Neural progenitor cell (in vitro differentiated cells): ENCODE data around the gene FRMD5. TPM values are rescaled to one million over a fixed set of nuclear protein-coding genes. Genes with fewer than 3 reads are reported as not detected.
A peak's percentile ranks its signal among the peaks of the same experiment; 100 is the strongest.

ENCODE experiments used
- DNase-seq: peaks from one replicate; pipeline ENCODE4 v3.0.0-alpha.2; 2016; ENCODE audit warnings: low spot score
- H2AFZ ChIP-seq: fragments of 200-600 bp; sonication (generic); replicated peaks from 2 replicates; pipeline ENCODE4 v1.6.1; 2016; ENCODE audit warnings: antibody characterized with exemption
- H3F3A ChIP-seq: fragments of 200-600 bp; sonication (generic); 2 replicates; pipeline ENCODE4 v1.6.1; 2016; ENCODE audit warnings: antibody characterized with exemption, low read depth
- H3K27ac ChIP-seq: fragments of 200-600 bp; sonication (generic); 2 replicates; pipeline ENCODE4 v1.5.1; 2016; ENCODE audit warnings: mild to moderate bottlenecking
- H3K27me3 ChIP-seq: fragments of 200-600 bp; sonication (generic); 2 replicates; pipeline ENCODE4 v1.6.1; 2016; ENCODE audit warnings: mild to moderate bottlenecking, moderate library complexity
- H3K36me3 ChIP-seq: fragments of 200-600 bp; sonication (generic); 2 replicates; pipeline ENCODE4 v1.5.1; 2016
- H3K4me1 ChIP-seq: fragments of 200-600 bp; sonication (generic); 2 replicates; pipeline ENCODE4 v1.6.1; 2016; ENCODE audit warnings: mixed run types
- H3K4me2 ChIP-seq: fragments of 200-600 bp; sonication (generic); 2 replicates; pipeline ENCODE4 v1.6.1; 2016
- H3K4me3 ChIP-seq: fragments of 200-600 bp; sonication (generic); 2 replicates; pipeline ENCODE4 v1.5.1; 2016
- H3K79me2 ChIP-seq: fragments of 200-600 bp; sonication (generic); 2 replicates; pipeline ENCODE4 v1.6.1; 2016; ENCODE audit warnings: low read depth
- H3K9ac ChIP-seq: fragments of 200-600 bp; sonication (generic); 2 replicates; pipeline ENCODE4 v1.6.1; 2016
- H3K9me3 ChIP-seq: fragments of 200-600 bp; sonication (generic); 2 replicates; pipeline ENCODE4 v1.5.1; 2016; ENCODE audit warnings: low read depth
- H4K20me1 ChIP-seq: fragments of 200-600 bp; sonication (generic); 2 replicates; pipeline ENCODE4 v1.6.1; 2016; ENCODE audit warnings: low read depth
- H3K27ac Mint-ChIP-seq: 3 replicates; pipeline ENCODE4 v1.8.0; 2021; ENCODE audit warnings: mixed read lengths
- H3K27me3 Mint-ChIP-seq: 2 replicates; pipeline ENCODE4 v1.8.0; 2022; ENCODE audit warnings: low read depth, mild to moderate bottlenecking, inconsistent platforms, moderate library complexity, mixed read lengths; ENCODE audit not compliant: insufficient read depth
- H3K36me3 Mint-ChIP-seq: 3 replicates; pipeline ENCODE4 v1.8.0; 2021; ENCODE audit warnings: mixed read lengths
- H3K4me1 Mint-ChIP-seq: 3 replicates; pipeline ENCODE4 v1.8.0; 2021; ENCODE audit warnings: mixed read lengths
- H3K4me3 Mint-ChIP-seq: 3 replicates; pipeline ENCODE4 v1.8.0; 2021; ENCODE audit warnings: mild to moderate bottlenecking, moderate library complexity, mixed read lengths
- H3K9me3 Mint-ChIP-seq: 3 replicates; pipeline ENCODE4 v1.8.0; 2020; ENCODE audit warnings: mixed read lengths
- CTCF ChIP-seq: fragments of 200-600 bp; sonication (generic); IDR thresholded peaks from 2 replicates; pipeline ENCODE4 v1.5.1; 2017; ENCODE audit warnings: antibody characterized with exemption, mild to moderate bottlenecking
- EZH2 ChIP-seq: fragments of 200-600 bp; sonication (generic); IDR thresholded peaks from 2 replicates; pipeline ENCODE4 v1.6.1; 2017; ENCODE audit warnings: antibody characterized with exemption, mild to moderate bottlenecking, moderate library complexity
- EZH2phosphoT487 ChIP-seq: fragments of 200-600 bp; sonication (generic); IDR thresholded peaks from 2 replicates; pipeline ENCODE4 v1.6.1; 2017; ENCODE audit warnings: antibody characterized with exemption
- total RNA-seq: library from RNA; depleted of rRNA; stranded (reverse); fragments of >200 nt; gene quantifications from 2 replicates; pipeline ENCODE4 v1.2.3, GENCODE V29; 2015; ENCODE audit warnings: low replicate concordance

The FRMD5 gene
- 10.1 and 10.5 TPM in 2 replicates for total RNA-seq

GRCh38 chr15:44195151-44195740 is at the start of gene FRMD5:
Gene FRMD5, minus strand, starts transcription at chr15:44195271.
- Mint-ChIP-seq H3K27ac (peak within 1 kb of the TSS; percentile 86), H3K27me3 (peaks cover 26% of the 10 kb centered on the region), H3K9me3 (no peaks in the 10 kb centered on the region), H3K36me3 (no peaks in the 10 kb centered on the region), H3K4me1 (peaks cover 23% of the 10 kb centered on the region), H3K4me3 (peak within 1 kb of the TSS; percentile 97)
- no peak within 1 kb of the TSS for H3K9ac ChIP-seq
- H3K4me2 ChIP-seq, result peak within 1 kb of the TSS; percentile 89
- H4K20me1 ChIP-seq, result peaks cover 16% of the 10 kb centered on the region
- DNase-seq, result peak; percentile 98
- H3K27me3 ChIP-seq, result peaks cover 22% of the 10 kb centered on the region
- no peak within 1 kb of the TSS for H3K27ac ChIP-seq
- H2AFZ ChIP-seq, result peak within 1 kb of the TSS; percentile 96
- H3K9me3 ChIP-seq, result no peaks in the 10 kb centered on the region
- H3K36me3 ChIP-seq, result no peaks in the 10 kb centered on the region
- H3K4me3 ChIP-seq, result peak within 1 kb of the TSS; percentile 77
- peaks cover 7% of the 10 kb centered on the region for H3K4me1 ChIP-seq
- H3F3A ChIP-seq, result peaks cover 20% of the 10 kb centered on the region
- no peak for TF ChIP-seq EZH2
- TF ChIP-seq CTCF, result peak; percentile 43
- peaks cover 10% of the 10 kb centered on the region for H3K79me2 ChIP-seq

DNA sequence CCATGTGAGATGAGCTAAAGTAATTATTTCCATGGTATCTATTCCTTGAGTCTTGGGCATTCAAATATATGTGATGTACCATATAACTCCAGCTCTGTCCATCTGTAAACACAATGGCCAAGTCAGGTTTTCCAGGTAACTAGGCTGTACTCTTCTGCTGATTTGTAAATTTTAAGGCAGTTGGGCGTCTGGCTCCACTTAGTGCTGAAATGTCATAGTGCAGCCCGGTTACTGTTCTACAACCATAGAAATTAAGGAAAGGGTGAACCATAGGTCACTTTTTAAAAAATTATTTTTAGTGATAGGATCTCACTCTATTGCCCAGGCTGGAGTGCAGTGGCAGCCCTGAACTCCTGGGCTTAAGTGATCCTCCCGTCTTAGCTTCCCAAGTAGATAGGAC is 48.8 kb upstream of the FRMD5 start:
- no peak for DNase-seq
- no peaks in the 10 kb centered on the region for H3K9me3 ChIP-seq
- no peaks in the 10 kb centered on the region for H3F3A ChIP-seq
- no peaks in the 10 kb centered on the region for H3K4me1 ChIP-seq
- H3K27ac Mint-ChIP-seq, result no peak overlapping the region
- H3K27me3 Mint-ChIP-seq, result peaks cover 3% of the 10 kb centered on the region
- H4K20me1 ChIP-seq, result no peaks in the 10 kb centered on the region
- H3K27ac ChIP-seq, result no peak overlapping the region
- H3K9me3 Mint-ChIP-seq, result no peaks in the 10 kb centered on the region
- TF ChIP-seq EZH2phosphoT487, result no peak
- peak; percentile 25 for TF ChIP-seq CTCF
- H3K4me3 ChIP-seq, result no peak overlapping the region
- H3K4me3 Mint-ChIP-seq, result no peak overlapping the region
- no peaks in the 10 kb centered on the region for H3K36me3 ChIP-seq
- H3K36me3 Mint-ChIP-seq, result no peaks in the 10 kb centered on the region
- no peak overlapping the region for H3K9ac ChIP-seq
- H3K79me2 ChIP-seq, result no peaks in the 10 kb centered on the region
- H3K27me3 ChIP-seq, result no peaks in the 10 kb centered on the region
- H2AFZ ChIP-seq, result no peak overlapping the region
- H3K4me1 Mint-ChIP-seq, result no peaks in the 10 kb centered on the region
- no peak overlapping the region for H3K4me2 ChIP-seq

- Histone ChIP-seq H4K20me1 (no peaks in the 10 kb centered on the region), H3K4me2 (no peak overlapping the region), H3K27me3 (no peaks in the 10 kb centered on the region), H3K79me2 (no peaks in the 10 kb centered on the region), H3F3A (no peaks in the 10 kb centered on the region), H3K4me3 (no peak overlapping the region), H3K36me3 (no peaks in the 10 kb centered on the region), H3K27ac (no peak overlapping the region), H3K9ac (no peak overlapping the region), H3K4me1 (no peaks in the 10 kb centered on the region), H2AFZ (no peak overlapping the region), H3K9me3 (no peaks in the 10 kb centered on the region)
- H3K4me3 Mint-ChIP-seq, result no peak overlapping the region
- H3K27me3 Mint-ChIP-seq, result peaks cover 3% of the 10 kb centered on the region
- H3K36me3 Mint-ChIP-seq, result no peaks in the 10 kb centered on the region
- DNase-seq, result no peak
- no peaks in the 10 kb centered on the region for H3K4me1 Mint-ChIP-seq
- no peaks in the 10 kb centered on the region for H3K9me3 Mint-ChIP-seq
- TF ChIP-seq CTCF (no peak), EZH2 (no peak), EZH2phosphoT487 (no peak)
- no peak overlapping the region for H3K27ac Mint-ChIP-seq
These were observed 48.1 kb upstream of the FRMD5 start for GRCh38 chr15:44243141-44243540.
